NCI-H146 treated with DMSO at 0.1 percent for 48 hours (cell line): ENCODE measurements around the gene HECW1.
"Not testable (repeated sequence)": the region's sequence is repeated elsewhere in the genome, so short reads cannot be mapped to it uniquely, and the experiment has no call there.

ENCODE experiments used
- DNase-seq: peaks from one replicate; lab custom pipeline; 2025; ENCODE audit not compliant: unreplicated experiment; lab: John Stamatoyannopoulos, UW

Gene HECW1

GRCh38 chr7:43591558-43592180 is 479.2 kb downstream of the HECW1 start:
- no peak for DNase-seq

GRCh38 chr7:43592326-43592725 is 479.9 kb downstream of the HECW1 start:
- no peak for DNase-seq

GRCh38 chr7:43593010-43593409 is 480.6 kb downstream of the HECW1 start:
- no peak for DNase-seq

GRCh38 chr7:43594020-43594419 is 481.6 kb downstream of the HECW1 start:
- DNase-seq = no peak

- not testable (repeated sequence) for DNase-seq
These were observed 484.0 kb downstream of the HECW1 start for GRCh38 chr7:43596426-43596825.

GRCh38 chr7:43600056-43600455 is 487.6 kb downstream of the HECW1 start:
- DNase-seq = no peak

- DNase-seq = no peak
These were observed 489.8 kb downstream of the HECW1 start for GRCh38 chr7:43602256-43602655.

GRCh38 chr7:43604251-43604650 is 491.8 kb downstream of the HECW1 start:
- DNase-seq = no peak

GRCh38 chr7:43609097-43609496 is 496.6 kb downstream of the HECW1 start:
- DNase-seq = no peak

- no peak for DNase-seq
These were observed 499.7 kb downstream of the HECW1 start for GRCh38 chr7:43612128-43612527.

GRCh38 chr7:43612599-43613589 is 500.4 kb downstream of the HECW1 start:
- no peak for DNase-seq
